ENCODE results near the gene PKD2.

DNA sequence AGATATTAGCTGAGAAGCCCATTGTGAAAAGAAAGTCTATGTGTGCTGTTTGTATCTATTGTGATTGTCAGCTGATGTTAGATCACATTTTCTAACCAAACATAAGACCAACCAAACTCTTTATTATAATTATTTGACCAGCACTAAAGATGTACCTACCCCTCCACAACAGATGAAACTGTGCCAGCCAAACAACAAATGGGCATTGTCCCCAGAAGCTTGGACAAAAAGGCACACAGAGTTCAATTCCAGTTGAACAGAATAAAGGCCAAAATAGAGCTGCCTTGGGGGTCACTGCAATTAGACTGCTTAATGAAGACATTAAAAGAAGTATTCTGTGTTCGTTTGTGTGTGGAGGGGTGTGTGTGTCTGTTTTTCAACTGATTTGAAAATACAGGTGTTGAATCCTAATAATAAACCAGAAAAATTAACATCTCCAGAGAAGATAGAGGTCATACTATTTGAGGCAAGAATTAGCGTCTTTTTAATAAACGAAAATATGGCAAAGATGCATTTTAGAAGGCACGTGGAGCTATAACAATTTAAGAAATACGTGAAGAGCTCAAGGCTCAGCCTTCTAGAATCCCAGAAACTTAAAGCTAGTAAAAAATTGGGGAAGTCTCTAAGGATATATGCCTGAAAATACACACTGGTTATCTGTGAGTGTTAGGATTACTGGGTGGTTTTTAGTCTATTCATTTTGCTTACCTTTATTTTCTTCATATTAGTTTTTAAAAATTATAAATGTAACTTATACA, 29.7 kb upstream of the PKD2 start:
- TF ChIP-seq, protein P1, sequence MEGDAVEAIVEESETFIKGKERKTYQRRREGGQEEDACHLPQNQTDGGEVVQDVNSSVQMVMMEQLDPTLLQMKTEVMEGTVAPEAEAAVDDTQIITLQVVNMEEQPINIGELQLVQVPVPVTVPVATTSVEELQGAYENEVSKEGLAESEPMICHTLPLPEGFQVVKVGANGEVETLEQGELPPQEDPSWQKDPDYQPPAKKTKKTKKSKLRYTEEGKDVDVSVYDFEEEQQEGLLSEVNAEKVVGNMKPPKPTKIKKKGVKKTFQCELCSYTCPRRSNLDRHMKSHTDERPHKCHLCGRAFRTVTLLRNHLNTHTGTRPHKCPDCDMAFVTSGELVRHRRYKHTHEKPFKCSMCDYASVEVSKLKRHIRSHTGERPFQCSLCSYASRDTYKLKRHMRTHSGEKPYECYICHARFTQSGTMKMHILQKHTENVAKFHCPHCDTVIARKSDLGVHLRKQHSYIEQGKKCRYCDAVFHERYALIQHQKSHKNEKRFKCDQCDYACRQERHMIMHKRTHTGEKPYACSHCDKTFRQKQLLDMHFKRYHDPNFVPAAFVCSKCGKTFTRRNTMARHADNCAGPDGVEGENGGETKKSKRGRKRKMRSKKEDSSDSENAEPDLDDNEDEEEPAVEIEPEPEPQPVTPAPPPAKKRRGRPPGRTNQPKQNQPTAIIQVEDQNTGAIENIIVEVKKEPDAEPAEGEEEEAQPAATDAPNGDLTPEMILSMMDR (IDR thresholded peaks at IDR 0.05; ENCODE audit: low read length): no peak
- TF ChIP-seq EZH2 (optimal IDR thresholded peaks at IDR 0.05; ENCODE audit: low read depth, low read length): no peak
- no peak for TF ChIP-seq EZH2phosphoT487 (IDR thresholded peaks at IDR 0.05; ENCODE audit: low read length)

All from MM.1S (cell line).